DOHH2 (cell line): Measurements from ENCODE around the gene TSKS.

Source experiments
- H3F3A ChIP-seq: fragments of 200-600 bp; sonication (generic), shearing (Covaris generic); 2 replicates; pipeline ENCODE4 v1.6.0; 2016; ENCODE audit warnings: antibody characterized with exemption, mild to moderate bottlenecking; ENCODE audit not compliant: control insufficient read depth, insufficient read depth
- H3K27ac ChIP-seq: fragments of 200-600 bp; sonication (generic); 2 replicates; pipeline ENCODE4 v1.5.1; 2014; ENCODE audit warnings: low read depth, mild to moderate bottlenecking, low read length, moderate library complexity
- H3K27me3 ChIP-seq: fragments of 200-600 bp; sonication (generic); 2 replicates; pipeline ENCODE4 v1.6.1; 2014; ENCODE audit warnings: mild to moderate bottlenecking, low read length, mixed read lengths; ENCODE audit not compliant: control insufficient read depth
- H3K36me3 ChIP-seq: fragments of 200-600 bp; sonication (generic); 2 replicates; pipeline ENCODE4 v1.6.1; 2014; ENCODE audit warnings: mild to moderate bottlenecking, low read length, moderate library complexity, mixed read lengths; ENCODE audit not compliant: control insufficient read depth
- H3K4me1 ChIP-seq: fragments of 200-600 bp; sonication (generic); 2 replicates; pipeline ENCODE4 v1.6.1; 2014; ENCODE audit warnings: mild to moderate bottlenecking, low read length, mixed read lengths; ENCODE audit not compliant: control insufficient read depth
- H3K4me2 ChIP-seq: fragments of 200-600 bp; sonication (generic); 2 replicates; pipeline ENCODE4 v1.6.0; 2014; ENCODE audit warnings: mild to moderate bottlenecking, low read length, moderate library complexity
- H3K4me3 ChIP-seq: fragments of 200-600 bp; sonication (generic); 2 replicates; pipeline ENCODE4 v1.5.1; 2014; ENCODE audit warnings: mild to moderate bottlenecking, low read length, mixed read lengths
- H3K79me2 ChIP-seq: fragments of 200-600 bp; sonication (generic); 2 replicates; pipeline ENCODE4 v1.6.1; 2014; ENCODE audit warnings: mild to moderate bottlenecking, low read length, mixed read lengths; ENCODE audit not compliant: control insufficient read depth
- H3K9me2 ChIP-seq: fragments of 200-600 bp; sonication (generic); replicated peaks from 2 replicates; pipeline ENCODE4 v1.6.1; 2014; ENCODE audit warnings: mild to moderate bottlenecking, low read length, mixed read lengths; ENCODE audit not compliant: control insufficient read depth
- H3K9me3 ChIP-seq: fragments of 200-600 bp; sonication (generic); 2 replicates; pipeline ENCODE4 v1.6.1; 2014; ENCODE audit warnings: antibody characterized with exemption, low read length, mixed read lengths; ENCODE audit not compliant: control insufficient read depth, insufficient read depth
- H4K20me1 ChIP-seq: fragments of 200-600 bp; sonication (generic); 2 replicates; pipeline ENCODE4 v1.6.0; 2014; ENCODE audit warnings: low read depth, mild to moderate bottlenecking, antibody characterized with exemption, low read length, moderate library complexity; ENCODE audit not compliant: control insufficient read depth, insufficient read depth
- CTCF ChIP-seq: fragments of 200-600 bp; sonication (generic); IDR thresholded peaks from one replicate; pipeline ENCODE4 v1.5.1; 2014; ENCODE audit warnings: antibody characterized with exemption, mild to moderate bottlenecking, low read depth, low read length; ENCODE audit not compliant: poor library complexity, severe bottlenecking
- EZH2phosphoT487 ChIP-seq: fragments of 200-600 bp; sonication (generic); IDR thresholded peaks from 2 replicates; pipeline ENCODE4 v1.6.1; 2017; ENCODE audit warnings: borderline replicate concordance, mild to moderate bottlenecking, antibody characterized with exemption, low read length, moderate library complexity, mixed read lengths

Gene TSKS

GRCh38 chr19:49799798-49800376 lies 36.8 kb upstream of the TSKS start:
- Histone ChIP-seq H4K20me1 (no peaks in the 10 kb centered on the region), H3K4me3 (no peak overlapping the region), H3K36me3 (peaks cover 60% of the 10 kb centered on the region), H3K9me2 (no peaks in the 10 kb centered on the region), H3F3A (no peaks in the 10 kb centered on the region), H3K9me3 (no peaks in the 10 kb centered on the region), H3K4me2 (no peak overlapping the region), H3K27me3 (no peaks in the 10 kb centered on the region), H3K4me1 (no peaks in the 10 kb centered on the region), H3K27ac (no peak overlapping the region), H3K79me2 (no peaks in the 10 kb centered on the region)
- TF ChIP-seq EZH2phosphoT487 (no peak), CTCF (peak; percentile 60)

GRCh38 chr19:49799271-49799797 lies 36.2 kb upstream of the TSKS start:
- H3F3A ChIP-seq: no peaks in the 10 kb centered on the region
- H3K36me3 ChIP-seq: peaks cover 58% of the 10 kb centered on the region
- no peak overlapping the region for H3K27ac ChIP-seq
- no peaks in the 10 kb centered on the region for H3K79me2 ChIP-seq
- no peaks in the 10 kb centered on the region for H4K20me1 ChIP-seq
- no peak overlapping the region for H3K4me2 ChIP-seq
- H3K9me3 ChIP-seq: no peaks in the 10 kb centered on the region
- no peak overlapping the region for H3K4me3 ChIP-seq
- TF ChIP-seq CTCF (no peak), EZH2phosphoT487 (no peak)
- no peaks in the 10 kb centered on the region for H3K9me2 ChIP-seq
- H3K4me1 ChIP-seq: no peaks in the 10 kb centered on the region
- H3K27me3 ChIP-seq: no peaks in the 10 kb centered on the region

- H3K27me3 ChIP-seq: no peaks in the 10 kb centered on the region
These were observed 35.5 kb upstream of the TSKS start for GRCh38 chr19:49798574-49798973.

More at GRCh38 chr19:49798574-49798973, 35.5 kb upstream of the TSKS start:
- H3K4me3 ChIP-seq: no peak overlapping the region
- no peak overlapping the region for H3K27ac ChIP-seq
- peaks cover 58% of the 10 kb centered on the region for H3K36me3 ChIP-seq
- no peak for TF ChIP-seq EZH2phosphoT487
- no peak for TF ChIP-seq CTCF
- no peaks in the 10 kb centered on the region for H3K4me1 ChIP-seq
- H3F3A ChIP-seq: no peaks in the 10 kb centered on the region
- H3K79me2 ChIP-seq: no peaks in the 10 kb centered on the region
- H4K20me1 ChIP-seq: no peaks in the 10 kb centered on the region
- H3K9me3 ChIP-seq: no peaks in the 10 kb centered on the region
- H3K9me2 ChIP-seq: no peaks in the 10 kb centered on the region
- H3K4me2 ChIP-seq: no peak overlapping the region
